GM23338 (cell line): Measurements from ENCODE around the gene POC1B.

Experiments used
- CTCF ChIP-seq, 2 experiments: fragments of 200-600 bp in 1 of 2; sonication (generic) in 1 of 2; conservative IDR thresholded peaks; 2 replicates each; pipeline versions ENCODE4 v1.5.1 to v1.6.1; 2016 to 2017; ENCODE audit warnings: antibody characterized with exemption in 2 of 2, low read depth in 2 of 2, mild to moderate bottlenecking in 2 of 2, moderate library complexity in 1 of 2
- EZH2phosphoT487 ChIP-seq: fragments of 200-600 bp; sonication (generic); IDR thresholded peaks from one replicate; pipeline ENCODE4 v1.8.1; 2018; ENCODE audit warnings: antibody characterized with exemption; ENCODE audit not compliant: unreplicated experiment
- JUNB ChIP-seq: IDR thresholded peaks from one replicate; pipeline ENCODE4 v1.6.1; 2016; ENCODE audit warnings: antibody characterized with exemption; ENCODE audit not compliant: unreplicated experiment
- POLR2AphosphoS5 ChIP-seq: IDR thresholded peaks from 2 replicates; pipeline ENCODE4 v1.6.1; 2016; ENCODE audit warnings: antibody characterized with exemption, low read depth
- REST ChIP-seq: IDR thresholded peaks from one replicate; pipeline ENCODE4 v1.6.1; 2018; ENCODE audit warnings: antibody characterized with exemption; ENCODE audit not compliant: unreplicated experiment
- STAT1 ChIP-seq: IDR thresholded peaks from one replicate; pipeline ENCODE4 v1.6.1; 2016; ENCODE audit warnings: antibody characterized with exemption; ENCODE audit not compliant: unreplicated experiment
- ZNF114 ChIP-seq: fragments of 250-450 bp; sonication (Bioruptor Pico); IDR thresholded peaks from 2 replicates; pipeline ENCODE4 v1.5.0; 2020; ENCODE audit warnings: mild to moderate bottlenecking, moderate library complexity

- TF ChIP-seq EZH2phosphoT487 = no peak
- TF ChIP-seq STAT1 = no peak
- no peak for TF ChIP-seq REST
- no peak for TF ChIP-seq CTCF (conservative IDR thresholded peaks at IDR 0.05; ENCODE audit: low read depth in 2 of 2)
- TF ChIP-seq POLR2AphosphoS5 = no peak
- TF ChIP-seq ZNF114 (CRISPR knock-in tag) = no peak
- TF ChIP-seq JUNB = no peak
Measured at GRCh38 chr12:89552376-89552775, 26.5 kb upstream of the POC1B start.
